ENCODE data around the gene IQSEC3.

The IQSEC3 gene

GRCh38 chr12:80681-81190, 14.2 kb downstream of the IQSEC3 start:
- no peak for DNase-seq (ENCODE audit: low spot score)

- no peak for DNase-seq (ENCODE audit: low spot score)
Measured at GRCh38 chr12:82740-83139, 16.2 kb downstream of the IQSEC3 start.

GRCh38 chr12:84056-84455, 17.5 kb downstream of the IQSEC3 start:
- DNase-seq (ENCODE audit: low spot score), result no peak

DNA sequence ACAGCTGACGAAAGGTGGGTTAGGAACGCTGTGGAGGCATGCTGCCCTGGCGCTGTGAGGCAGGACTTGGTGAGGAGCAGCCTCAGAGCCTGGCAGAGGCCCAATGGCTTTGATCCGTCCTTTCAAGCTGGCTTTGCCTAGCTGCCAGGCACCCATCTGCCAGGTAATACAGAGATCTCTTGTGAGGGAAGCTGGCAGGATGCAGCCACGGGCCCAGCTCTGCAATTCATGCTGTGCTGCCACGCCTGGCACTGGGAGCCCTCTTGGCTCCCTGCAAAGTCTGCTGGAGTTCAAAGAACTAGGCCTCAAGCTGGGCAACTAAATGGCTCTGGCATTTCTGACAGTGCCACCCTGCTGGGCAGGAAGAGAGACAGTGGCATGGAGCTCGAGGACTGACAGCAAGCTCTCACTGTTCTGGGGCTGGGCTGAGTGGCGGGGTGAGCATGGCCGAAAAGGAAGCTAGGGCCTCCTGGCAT, 18.7 kb downstream of the IQSEC3 start:
- no peak for DNase-seq (ENCODE audit: low spot score)

DNA sequence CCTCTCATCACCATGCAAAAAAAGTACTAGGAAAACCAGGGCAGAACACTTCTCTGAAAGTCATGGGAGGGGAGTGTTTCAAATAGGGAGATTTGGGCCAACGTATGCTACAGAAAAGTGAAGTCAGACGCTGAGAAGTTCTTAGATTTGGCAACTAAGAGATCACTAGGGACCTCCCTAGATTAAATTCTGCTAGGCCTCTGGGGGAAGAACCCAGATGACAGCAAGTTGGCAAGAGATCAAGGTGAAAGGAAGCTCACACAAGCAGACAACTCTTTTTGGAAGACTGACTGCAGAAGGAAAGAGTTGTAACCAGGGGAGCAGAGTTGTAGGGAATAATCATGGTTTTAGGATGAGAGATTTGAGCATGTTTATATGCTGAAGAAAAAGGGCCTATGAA, 20.7 kb downstream of the IQSEC3 start:
- DNase-seq (ENCODE audit: low spot score), result no peak

- DNase-seq (ENCODE audit: low spot score), result no peak
Measured at GRCh38 chr12:87856-88255, 21.3 kb downstream of the IQSEC3 start.

DNA sequence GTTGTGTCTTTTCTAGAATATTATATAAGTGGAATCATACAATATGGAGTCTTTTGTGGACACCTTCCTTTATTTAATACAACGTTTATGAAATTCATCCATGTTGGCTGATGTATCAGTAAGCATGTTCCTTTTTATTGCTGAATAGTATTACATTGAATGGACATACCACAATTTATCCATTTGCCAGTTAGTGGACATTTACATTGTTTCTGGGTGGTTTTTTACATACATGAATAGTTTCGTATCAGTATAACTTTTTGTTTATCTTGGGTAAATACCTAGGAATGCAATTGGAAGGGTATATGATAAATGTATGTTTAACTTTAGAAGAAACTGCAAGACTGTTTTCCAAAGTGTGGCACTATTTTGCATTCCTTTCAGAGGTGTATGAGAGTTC, 23.1 kb downstream of the IQSEC3 start:
- no peak for DNase-seq (ENCODE audit: low spot score)

GRCh38 chr12:91213-91612, 24.6 kb downstream of the IQSEC3 start:
- no peak for DNase-seq (ENCODE audit: low spot score)

DNA sequence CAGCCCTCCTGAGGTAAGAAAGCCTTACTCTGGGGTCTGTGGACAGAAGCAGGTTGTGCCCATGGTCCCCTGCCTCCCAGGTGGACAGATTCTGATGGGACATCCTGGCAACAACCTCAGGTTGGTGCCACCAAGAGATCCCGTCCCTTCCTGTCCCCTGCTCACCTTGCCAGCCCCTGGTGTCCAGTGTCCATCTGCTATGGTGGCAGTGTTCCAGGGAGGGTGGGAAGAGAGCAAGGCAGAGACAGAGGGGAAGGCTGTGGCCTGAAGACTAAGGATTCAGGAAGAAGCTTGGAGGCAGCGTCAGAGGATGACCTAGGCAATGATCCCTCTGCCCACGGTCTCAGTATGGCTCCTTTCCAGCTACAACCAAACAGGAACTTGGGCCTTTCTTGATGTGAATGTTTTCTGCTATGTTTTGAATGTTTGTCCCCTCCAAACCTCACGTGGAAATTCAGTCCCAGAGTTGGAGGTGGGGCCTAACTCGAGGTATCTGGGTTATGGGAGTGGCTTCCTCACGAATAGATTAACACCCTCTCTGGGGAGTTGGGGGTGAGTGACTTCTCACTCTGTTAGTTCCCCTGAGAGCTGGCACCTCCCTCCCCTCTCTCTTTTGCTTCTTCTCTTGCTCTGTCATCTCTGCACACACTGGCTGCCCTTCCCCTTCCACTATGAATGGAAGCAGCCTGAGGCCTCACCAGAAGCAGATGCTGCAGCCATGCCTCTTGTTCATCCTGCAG, 26.9 kb downstream of the IQSEC3 start:
- DNase-seq (ENCODE audit: low spot score), result no peak

GRCh38 chr12:96543-96942, 30.0 kb downstream of the IQSEC3 start:
- no peak for DNase-seq (ENCODE audit: low spot score)

DNA sequence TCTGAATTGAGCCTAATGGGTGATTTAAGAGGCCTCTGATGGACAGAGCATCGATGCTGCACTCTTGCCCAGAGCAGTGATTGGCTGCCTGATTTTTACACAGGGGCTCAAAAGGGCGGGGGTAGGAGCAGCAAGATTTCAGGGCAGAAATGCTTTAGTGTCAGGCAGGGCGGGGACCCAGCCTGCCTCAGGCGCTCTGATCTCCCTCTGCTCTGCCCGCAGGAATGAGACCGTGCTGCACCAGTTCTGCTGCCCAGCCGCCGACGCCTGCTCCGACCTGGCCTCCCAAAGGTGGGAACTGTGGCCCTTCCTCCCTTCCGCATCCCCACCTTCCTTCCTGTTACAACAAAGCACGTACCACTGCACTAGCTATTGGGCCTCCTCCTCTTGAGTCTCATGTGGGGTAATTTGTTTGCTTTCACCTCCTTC, 32.4 kb downstream of the IQSEC3 start:
- no peak for DNase-seq (ENCODE audit: low spot score)

DNA sequence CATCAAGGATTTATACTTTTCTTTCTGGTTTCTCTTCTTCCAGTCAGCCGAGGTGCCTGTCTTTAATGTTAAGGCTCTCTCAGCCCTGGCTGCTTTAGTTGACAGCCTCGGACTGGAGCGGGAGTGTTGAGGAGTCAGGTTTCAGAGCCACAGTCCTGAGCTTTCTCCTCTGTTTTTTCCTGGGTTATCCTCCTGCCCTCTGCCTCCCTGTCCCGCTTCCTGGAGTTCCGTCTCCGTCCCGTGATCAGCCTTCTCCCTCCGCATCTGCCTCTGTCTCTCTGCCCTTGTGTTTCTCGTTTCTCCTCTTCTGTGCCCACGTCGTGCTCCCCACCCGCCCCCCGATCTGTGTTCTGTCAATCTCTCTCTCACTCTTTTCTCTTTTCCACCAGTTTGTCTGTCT, 33.0 kb downstream of the IQSEC3 start:
- no peak for DNase-seq (ENCODE audit: low spot score)

GRCh38 chr12:101969-102878, 35.7 kb downstream of the IQSEC3 start:
- no peak for DNase-seq (ENCODE audit: low spot score)

DNA sequence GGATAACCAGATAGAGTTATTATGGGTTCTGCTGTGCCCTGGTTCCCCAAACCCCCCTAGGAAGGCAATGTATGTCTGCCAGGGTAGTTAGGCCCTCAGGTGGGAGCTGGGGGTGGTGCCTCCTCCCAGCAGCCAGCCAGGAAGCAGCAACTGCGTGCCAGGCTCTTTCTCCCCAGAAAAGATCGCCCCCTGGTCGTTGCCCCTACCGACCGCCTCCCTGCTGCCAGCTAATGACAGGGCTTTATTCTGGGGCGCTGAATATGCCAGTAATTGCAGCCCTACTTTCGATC, 36.3 kb downstream of the IQSEC3 start:
- DNase-seq (ENCODE audit: low spot score), result no peak

GRCh38 chr12:103169-103981, 36.8 kb downstream of the IQSEC3 start:
- DNase-seq (ENCODE audit: low spot score), result no peak

DNA sequence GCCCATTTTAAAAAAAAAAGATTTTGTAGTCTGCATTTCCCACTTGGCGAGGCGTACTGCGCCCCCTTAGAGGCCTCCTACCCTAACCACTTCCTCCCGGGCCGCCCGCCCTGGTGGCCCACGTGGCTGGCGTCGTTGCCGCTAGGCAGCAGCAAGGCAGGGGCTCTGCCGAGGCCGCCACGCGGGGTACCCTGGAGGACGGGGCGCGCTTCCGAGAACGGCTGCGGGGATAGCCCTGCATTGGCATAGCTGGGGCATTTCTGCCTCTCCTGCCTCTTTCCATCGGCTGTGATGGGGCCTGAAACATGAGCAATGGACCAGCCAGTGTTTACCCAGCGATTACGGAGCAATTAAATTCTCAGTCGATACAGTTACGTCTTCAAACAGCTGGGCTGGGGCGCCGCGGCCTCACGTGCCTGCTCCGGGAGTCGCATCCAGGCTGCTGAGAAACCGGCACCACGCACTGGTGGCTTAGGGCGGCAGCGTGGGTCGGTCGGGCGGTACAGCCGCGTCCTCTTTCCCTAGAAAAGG, 38.0 kb downstream of the IQSEC3 start:
- DNase-seq (ENCODE audit: low spot score), result no peak

- no peak for DNase-seq (ENCODE audit: low spot score)
Measured at GRCh38 chr12:105696-106095, 39.1 kb downstream of the IQSEC3 start.

DNA sequence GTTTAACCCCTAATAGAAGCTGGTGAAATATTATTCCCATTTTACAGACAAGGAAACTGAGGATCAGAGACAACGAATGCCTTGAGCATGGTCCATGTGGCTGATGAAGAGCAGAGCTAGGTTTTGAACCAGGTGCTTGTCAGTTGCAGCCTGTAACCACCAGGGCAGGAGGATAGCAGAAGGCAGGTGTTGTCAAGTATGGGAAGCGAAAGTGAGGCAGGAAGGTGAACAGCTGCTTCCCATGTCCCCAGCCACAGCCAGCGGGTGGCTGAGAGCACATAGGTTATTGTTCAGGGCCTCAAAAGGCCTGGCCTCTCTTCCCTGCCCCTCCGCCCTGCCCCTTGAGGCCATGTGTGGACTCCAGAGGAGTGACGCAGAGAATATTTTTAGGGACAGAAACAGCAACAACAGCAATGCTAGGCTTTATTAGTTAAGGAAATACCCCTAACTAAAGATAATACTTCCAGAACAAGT, 39.6 kb downstream of the IQSEC3 start:
- DNase-seq (ENCODE audit: low spot score), result peak; percentile 61

DNA sequence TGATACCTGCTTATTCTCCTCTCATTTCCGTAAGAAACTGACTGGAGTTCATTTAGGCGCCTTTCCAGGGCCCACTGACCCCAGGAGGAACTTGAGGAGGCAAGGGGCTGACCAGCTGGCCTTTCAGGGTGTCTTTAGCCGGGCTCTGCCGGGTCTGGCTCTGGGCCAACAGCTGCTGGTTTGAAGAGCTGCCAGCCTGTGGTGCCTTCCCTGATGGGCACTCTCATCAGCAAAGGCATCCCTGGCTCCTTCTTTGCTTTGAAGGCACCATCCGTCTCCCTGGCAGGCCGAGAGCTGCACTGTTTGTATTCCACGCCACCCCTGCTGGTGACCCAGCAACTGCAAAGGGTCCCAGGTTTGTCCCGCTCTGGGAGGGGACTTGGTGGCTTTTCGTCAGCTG, 42.0 kb downstream of the IQSEC3 start:
- DNase-seq (ENCODE audit: low spot score), result no peak

- DNase-seq (ENCODE audit: low spot score), result no peak
Measured at GRCh38 chr12:109446-109845, 42.9 kb downstream of the IQSEC3 start.

GRCh38 chr12:109872-110271, 43.3 kb downstream of the IQSEC3 start:
- DNase-seq (ENCODE audit: low spot score), result no peak
